ENCODE measurements around the gene LANCL3.
"Not testable (repeated sequence)": the region's sequence is repeated elsewhere in the genome, so short reads cannot be mapped to it uniquely, and the experiment has no call there.

Gene LANCL3

GRCh38 chrX:37571426-37572107 lies at the start of gene LANCL3:
TSS of gene LANCL3 (plus strand) at chrX:37571661. CDS start at chrX:37571871, 210 bp downstream.
- DNase-seq: peak; percentile 28

DNA sequence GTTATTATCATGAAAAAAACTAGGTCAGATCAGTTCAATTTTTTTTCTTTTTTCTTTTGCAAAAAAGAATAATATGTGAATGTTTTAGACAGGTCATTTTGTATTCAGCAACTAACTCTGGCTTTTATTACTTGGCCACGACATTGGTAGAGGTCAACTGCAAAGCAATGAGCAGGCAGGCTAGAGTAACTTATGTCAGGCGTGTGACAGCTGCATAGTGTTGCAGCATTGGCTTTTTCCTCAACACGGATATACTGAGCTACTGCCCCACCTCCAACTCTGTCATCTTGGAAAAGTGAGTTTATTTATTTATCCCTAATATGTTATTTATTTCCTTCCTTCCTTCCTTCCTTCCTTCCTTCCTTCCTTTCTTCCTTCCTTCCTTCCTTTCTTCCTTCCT lies 47.8 kb upstream of the LANCL3 start:
- peak; percentile 65 for DNase-seq

DNA sequence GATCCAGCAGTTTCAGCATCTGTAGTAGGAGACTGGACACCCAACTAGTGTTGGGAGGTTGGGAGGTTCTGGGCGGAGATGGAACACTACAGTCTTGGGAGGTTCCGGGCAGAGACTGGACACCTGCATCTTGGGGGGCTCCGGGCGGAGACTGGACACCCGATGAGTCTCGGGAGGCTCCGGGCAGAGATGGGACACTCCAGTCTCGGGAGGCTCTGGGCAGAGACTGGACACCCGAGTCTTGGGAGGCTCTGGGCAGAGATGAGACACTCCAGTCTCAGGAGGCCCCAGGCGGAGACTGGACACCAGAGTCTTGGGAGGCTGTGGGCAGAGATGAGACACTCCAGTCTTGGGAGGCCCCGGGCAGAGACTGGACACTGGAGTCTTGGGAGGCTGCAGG lies 29.5 kb upstream of the LANCL3 start:
- DNase-seq: no peak

- no peak for DNase-seq
Observed at GRCh38 chrX:37542791-37543190, 28.7 kb upstream of the LANCL3 start.

- DNase-seq: no peak
Observed at GRCh38 chrX:37543324-37543723, 28.1 kb upstream of the LANCL3 start.

DNA sequence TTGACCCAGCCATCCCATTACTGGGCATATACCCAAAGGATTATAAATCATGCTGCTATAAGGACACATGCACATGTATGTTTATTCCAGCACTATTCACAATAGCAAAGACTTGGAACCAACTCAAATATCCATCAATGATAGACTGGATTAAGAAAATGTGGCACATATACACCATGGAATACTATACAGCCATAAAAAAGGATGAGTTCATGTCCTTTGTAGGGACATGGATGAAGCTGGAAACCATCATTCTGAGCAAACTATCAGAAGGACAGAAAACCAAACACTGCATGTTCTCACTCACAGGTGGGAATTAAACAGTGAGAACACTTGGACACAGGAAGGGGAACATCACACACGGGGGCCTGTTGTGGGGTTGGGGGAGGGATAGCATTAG lies 26.9 kb upstream of the LANCL3 start:
- DNase-seq: not testable (repeated sequence)

GRCh38 chrX:37545066-37545465 lies 26.4 kb upstream of the LANCL3 start:
- DNase-seq: no peak

- not testable (repeated sequence) for DNase-seq
Observed at GRCh38 chrX:37549619-37550018, 21.8 kb upstream of the LANCL3 start.

GRCh38 chrX:37553476-37553875 lies 18.0 kb upstream of the LANCL3 start:
- no peak for DNase-seq

DNA sequence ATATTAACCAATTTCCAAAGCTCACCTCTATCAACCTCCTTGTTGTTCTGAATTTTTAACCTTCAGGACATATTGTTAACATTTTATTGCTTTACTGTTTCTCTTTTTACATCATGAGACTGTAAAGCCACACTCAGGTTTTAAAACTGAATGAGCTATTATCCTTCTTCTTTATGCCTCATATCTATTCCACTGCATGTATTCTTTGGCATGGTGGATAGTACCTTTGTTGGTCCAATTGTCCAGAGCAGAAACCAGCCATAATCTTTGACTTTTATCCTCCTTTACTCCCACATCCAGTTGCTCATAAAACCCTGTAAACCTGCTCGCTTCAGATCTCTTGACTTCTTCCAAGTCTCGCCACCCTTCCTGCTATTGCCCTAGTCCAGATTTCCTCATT lies 6.2 kb upstream of the LANCL3 start:
- not testable (repeated sequence) for DNase-seq

- DNase-seq: not testable (repeated sequence)
Observed at GRCh38 chrX:37570349-37570748, 1.1 kb upstream of the LANCL3 start.

DNA sequence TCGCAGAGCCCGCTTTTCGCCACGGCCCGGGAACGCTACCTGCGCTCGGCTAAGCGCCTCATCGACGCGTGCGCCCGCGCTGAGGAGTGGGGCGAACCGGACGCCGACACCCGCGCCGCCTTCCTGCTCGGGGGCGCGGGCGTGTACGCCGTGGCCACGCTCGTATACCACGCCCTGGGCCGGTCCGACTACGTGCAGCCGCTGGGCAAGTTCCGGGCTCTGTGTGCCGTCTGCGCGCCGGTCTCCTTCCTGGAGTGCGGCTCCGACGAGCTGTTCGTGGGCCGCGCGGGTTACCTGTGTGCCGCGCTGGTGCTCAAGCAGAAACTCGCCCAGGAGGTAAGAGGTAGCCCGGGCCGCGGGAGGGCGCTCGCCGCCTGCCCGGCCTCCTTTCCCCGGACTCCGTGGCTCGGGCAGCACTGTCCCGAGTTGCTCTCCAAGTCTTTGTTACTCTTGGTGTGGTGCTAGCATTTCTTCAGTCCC lies 687 bp downstream of the LANCL3 start:
- DNase-seq: peak; percentile 31

DNA sequence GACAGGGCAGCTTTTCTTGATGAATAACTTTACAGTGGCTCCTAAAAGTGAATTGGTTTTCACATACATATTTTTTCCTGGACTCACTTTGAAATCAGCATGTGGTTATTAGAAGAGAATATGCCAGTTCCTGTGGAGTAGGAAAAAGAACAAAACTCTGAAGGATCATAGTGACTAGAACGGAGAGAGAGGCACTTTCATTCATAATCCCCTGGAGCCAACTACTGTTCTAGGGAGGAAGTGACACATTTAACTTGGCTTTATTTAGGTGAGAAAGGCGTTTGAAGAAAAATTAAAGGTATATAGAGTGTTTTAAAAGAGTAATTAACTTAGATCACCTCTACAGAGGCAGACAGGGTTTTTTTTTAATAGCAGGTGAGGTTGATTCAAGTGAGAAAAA lies 1.7 kb downstream of the LANCL3 start:
- not testable (repeated sequence) for DNase-seq

GRCh38 chrX:37578045-37578444 lies 6.6 kb downstream of the LANCL3 start:
- no peak for DNase-seq

DNA sequence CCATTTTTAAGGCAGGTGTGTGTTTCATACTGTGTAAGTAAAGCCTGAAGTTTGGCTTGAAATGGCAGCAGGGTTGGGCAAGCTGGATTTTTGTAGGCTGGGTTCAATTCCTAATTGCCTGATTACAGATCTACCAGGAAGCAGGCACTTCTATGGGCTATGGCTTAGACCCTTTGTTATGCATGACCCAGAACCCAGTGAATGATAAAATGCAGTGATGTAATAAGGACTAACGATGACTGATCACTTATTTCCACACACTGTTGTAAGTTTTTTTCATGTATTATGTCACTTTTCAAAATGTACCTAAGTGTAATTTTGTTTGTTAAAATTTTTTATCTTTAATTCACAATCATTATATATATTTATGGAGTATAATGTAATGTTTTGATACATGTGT lies 8.6 kb downstream of the LANCL3 start:
- DNase-seq: no peak

- not testable (repeated sequence) for DNase-seq
Observed at GRCh38 chrX:37587337-37587736, 15.9 kb downstream of the LANCL3 start.

DNA sequence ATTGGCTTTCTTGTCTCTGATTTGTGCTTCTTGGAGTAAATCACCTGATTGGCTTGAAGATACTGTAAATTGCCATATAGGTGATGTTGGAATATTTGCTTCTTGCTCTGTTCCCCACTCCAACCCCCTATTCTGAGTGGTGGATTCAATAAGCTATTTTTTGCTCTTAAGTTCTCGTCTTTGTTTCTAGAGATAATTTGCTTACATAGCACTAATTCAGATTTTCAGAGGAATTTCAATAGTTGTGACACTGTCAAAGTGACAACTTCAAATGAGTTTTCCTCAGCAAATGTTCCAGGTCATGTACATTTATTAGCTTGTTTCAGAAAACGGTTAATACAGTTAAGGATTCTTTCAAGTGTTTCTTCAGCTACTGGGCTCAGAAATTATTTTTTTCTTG lies 18.6 kb downstream of the LANCL3 start:
- DNase-seq: no peak

DNA sequence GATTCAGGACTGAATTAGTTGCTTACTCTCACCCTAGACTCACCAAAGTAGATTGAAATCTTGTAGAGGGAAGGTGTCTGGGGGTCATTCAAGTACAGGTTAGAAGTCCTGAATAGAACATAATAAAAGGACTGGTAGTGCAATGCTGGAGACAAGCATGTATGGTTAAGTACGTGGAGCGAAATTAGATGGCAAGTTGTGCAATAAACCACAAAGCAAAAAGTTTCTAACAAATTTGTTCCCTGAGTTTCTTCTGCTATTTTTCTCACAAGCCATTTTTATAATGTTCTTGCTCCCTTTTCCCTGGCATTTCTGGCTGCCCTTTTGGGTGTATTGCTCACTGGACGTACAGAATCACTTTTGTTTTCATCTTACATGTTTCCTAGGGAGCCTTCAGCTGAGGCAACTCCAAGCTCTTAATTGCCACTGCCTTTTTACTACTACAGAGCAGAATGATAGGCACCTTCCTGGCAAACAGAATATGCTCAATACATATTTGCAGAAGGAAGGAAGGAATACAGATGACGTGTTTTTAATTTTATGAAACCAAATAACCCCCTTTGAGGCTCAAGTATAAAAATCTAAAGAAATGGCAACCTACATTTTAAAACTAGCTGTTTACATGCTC lies 23.4 kb downstream of the LANCL3 start:
- DNase-seq: no peak

DNA sequence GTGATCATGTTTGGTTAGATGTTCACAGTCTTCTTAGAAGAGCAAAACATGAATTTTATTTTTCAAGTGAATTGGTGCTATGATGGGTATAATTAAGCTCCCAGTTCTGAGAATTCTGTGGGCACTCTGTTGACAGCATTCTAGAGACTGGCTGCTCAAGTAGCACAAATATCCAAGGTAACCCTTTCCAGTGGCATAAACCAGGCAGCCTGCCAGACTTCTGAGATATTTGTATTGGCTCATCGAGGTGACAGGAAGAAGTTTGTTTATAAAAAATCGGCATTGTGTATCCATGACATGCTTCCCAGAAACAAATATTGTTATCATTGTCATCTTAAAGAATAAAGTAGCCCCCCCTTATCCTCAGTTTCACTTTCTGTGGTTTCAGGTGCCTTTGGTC lies 28.3 kb downstream of the LANCL3 start:
- DNase-seq: no peak

DNA sequence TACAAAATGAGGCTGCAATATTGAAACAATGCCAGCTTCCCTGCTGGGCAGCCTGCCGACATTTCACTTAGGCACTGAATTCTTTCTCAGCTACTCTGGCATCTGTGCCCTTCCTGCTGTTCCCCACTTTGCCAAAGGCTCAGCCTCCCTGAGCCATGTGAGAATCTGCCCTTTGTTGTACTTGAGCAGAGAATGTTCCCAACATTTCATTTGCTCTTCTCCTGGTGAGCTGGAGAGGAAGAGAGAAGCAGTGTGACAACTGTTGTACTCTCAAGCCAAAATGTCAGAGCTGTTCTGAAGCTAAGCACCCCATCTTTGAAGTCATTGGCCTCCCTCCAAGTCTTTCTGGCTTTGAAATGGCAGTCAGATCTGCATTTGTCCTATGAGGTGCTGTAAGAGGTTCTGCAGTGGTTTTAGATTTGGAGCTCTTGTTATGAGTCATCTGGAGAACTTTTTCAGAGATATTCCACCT lies 32.5 kb downstream of the LANCL3 start:
- no peak for DNase-seq

GRCh38 chrX:37607243-37607642 lies 35.8 kb downstream of the LANCL3 start:
- no peak for DNase-seq

GRCh38 chrX:37608156-37608555 lies 36.7 kb downstream of the LANCL3 start:
- DNase-seq: no peak

- DNase-seq: no peak
Observed at GRCh38 chrX:37609727-37610126, 38.3 kb downstream of the LANCL3 start.

- no peak for DNase-seq
Observed at GRCh38 chrX:37613933-37614332, 42.5 kb downstream of the LANCL3 start.

GRCh38 chrX:37627602-37628001 lies 56.1 kb downstream of the LANCL3 start:
- DNase-seq: no peak

Measured in NCI-H2227 treated with DMSO at 0.1 percent for 48 hours (cell line).